ENCODE measurements around the gene CDCP1.

Gene CDCP1

DNA sequence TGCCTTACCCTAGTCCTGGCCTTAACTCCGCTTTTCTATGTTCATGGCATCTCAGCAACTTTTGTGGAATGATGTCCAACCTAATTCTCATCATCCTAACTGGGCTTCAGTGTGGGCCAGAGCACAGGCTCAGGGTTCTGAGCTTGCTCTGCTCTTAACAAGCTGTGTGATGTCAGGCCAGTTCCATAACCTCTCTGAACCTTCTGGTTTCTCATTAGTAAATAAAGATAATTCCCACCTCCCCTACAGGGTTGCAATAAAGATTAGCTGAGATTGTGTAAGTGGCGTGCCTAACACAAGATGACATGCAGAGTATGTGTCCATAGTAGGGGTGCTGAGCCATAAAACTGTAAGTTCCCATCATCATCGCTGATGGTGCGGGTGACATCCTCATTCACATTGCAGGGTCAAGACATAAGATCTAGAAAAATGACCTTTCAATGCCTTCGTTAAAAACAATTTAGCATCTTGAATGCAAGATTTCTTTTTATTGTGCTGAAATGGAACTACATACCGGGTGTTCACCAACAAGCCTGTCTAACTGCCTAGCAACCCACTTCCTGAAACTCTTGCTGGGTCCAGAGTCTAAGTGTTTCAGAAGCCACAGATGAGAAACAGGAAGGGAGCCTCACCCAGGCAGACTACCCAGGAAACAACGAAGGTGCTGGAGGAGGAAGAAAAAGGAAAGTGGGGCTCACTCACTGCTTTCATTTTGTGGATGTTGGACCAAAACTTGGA lies 36.2 kb downstream of the CDCP1 start:
- no peak for DNase-seq

DNA sequence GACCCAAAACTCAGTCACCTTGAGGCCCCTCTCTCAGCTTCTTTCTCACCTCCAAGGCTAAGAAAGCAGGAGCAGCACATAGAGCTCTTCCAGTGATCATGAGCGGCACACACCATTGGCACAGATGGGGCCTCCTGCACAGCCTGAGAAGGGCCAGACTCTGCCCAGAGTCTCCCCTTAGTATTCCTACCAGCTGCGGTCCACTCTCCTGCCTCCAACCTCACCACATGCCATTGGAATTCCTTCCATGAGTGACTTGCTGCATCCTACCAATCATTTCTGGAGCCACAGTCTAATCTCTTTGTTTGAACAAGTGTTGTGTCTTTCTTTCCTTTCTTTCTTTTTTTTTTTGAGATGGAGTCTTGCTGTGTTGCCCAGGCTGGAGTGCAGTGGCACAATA lies 39.3 kb downstream of the CDCP1 start:
- no peak for DNase-seq

GRCh38 chr3:45105855-45106671 lies 40.1 kb downstream of the CDCP1 start:
- no peak for DNase-seq

- DNase-seq, result no peak
Measured at GRCh38 chr3:45104715-45105711, 41.2 kb downstream of the CDCP1 start.

DNA sequence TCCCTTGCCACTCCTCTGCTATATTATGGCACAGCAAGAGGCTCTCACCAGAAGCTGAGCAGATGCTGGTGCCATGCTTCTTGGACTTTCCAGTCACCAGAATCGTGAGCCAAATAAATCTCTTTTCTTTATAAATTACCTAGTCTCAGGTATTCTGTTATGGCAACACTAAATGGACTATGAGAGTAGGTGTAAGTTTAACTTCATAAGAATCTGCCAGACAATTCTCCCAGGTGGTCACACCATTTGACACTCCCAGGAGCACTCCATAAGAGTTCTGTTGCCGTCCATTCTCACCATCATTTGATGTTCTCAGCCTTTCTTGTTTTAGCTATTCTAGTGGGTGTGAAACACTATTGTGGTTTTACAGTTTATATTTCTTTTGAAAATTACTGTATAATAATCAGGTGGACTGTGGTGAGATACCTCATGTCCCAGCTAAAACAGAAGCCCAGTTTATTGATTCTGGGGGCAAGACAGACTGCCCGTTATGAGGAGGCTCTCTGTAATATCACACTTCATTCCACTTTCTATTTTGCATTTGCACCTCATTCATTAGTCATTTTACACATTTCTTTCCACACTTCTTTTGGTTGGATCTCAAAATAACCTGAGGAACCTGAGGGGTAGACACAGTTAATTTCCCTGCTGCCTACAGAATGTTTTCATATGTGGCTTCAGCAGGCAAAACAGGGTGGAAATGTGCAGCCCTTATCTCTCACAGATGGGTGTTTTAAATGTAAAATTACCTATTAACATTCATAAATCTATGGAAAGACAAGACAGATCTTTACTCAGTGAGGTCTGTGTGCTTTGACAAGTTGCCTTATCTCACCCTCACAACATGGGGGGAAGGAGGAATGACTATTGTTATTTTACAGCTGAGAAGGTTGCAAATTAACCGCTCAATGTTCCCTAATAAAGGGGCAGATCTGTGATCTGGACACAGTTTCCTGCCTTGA lies 42.1 kb downstream of the CDCP1 start:
- DNase-seq, result no peak

- DNase-seq, result no peak
Measured at GRCh38 chr3:45103334-45103733, 42.8 kb downstream of the CDCP1 start.

- no peak for DNase-seq
Measured at GRCh38 chr3:45100981-45101407, 45.2 kb downstream of the CDCP1 start.

GRCh38 chr3:45098310-45098709 lies 47.9 kb downstream of the CDCP1 start:
- no peak for DNase-seq

DNA sequence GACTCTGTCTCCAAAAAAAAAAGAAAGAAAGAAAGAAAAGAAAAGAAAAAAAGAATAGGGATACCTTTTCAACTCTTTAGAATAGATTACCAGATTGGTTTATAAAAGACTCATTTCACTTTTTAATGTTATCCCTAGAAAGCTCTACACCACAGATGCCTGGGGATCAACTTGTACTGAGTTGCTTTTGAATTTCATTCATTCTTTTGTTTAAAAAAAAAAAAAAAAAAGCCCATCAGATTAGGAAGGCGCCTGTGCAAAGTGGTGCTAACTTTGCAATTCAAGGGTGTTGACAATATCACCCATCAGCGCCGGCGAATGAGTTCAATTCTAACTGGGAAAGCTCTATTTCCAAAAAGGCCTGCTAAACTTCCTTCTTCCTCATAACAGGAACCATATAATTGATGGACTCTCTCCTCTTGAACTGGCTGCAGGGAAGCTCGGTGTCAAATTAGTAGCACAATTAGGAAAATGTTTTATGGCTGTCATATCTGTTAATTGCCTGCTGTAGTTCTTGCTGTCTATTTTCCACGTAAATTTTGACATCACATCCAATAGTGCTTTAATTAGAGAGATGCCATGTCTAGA lies 48.8 kb downstream of the CDCP1 start:
- DNase-seq, result no peak

DNA sequence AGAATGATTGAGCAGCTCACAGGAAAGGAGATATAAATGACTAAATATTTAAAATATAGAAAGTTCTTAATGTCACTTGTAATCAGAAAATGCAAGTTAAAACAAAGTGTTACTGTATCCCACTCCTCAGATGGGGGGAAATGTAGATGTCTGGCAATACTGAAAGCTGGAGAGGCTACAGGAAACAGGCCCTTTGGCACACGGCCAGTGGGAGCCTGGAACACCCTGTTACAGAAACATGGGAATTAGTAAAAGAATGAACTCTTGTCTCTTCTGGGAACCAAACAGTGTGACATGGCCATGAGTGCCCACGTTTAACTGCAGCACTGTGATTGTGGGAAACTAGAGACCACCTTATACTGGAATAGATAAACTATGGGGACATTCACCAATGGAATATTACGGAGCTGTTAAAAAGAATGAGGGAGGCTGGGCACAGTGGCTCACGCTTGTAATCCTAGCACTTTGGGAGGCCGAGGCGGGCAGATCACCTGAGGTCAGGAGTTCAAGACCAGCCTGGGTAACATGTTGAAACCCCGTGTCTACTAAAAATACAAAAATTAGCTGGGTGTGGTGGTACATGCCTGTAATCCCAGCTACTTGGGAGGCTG lies 50.2 kb downstream of the CDCP1 start:
- DNase-seq, result no peak

GRCh38 chr3:45093176-45093575 lies 53.0 kb downstream of the CDCP1 start:
- no peak for DNase-seq

GRCh38 chr3:45092132-45093031 lies 53.8 kb downstream of the CDCP1 start:
- DNase-seq, result no peak

GRCh38 chr3:45090855-45091254 lies 55.3 kb downstream of the CDCP1 start:
- no peak for DNase-seq

DNA sequence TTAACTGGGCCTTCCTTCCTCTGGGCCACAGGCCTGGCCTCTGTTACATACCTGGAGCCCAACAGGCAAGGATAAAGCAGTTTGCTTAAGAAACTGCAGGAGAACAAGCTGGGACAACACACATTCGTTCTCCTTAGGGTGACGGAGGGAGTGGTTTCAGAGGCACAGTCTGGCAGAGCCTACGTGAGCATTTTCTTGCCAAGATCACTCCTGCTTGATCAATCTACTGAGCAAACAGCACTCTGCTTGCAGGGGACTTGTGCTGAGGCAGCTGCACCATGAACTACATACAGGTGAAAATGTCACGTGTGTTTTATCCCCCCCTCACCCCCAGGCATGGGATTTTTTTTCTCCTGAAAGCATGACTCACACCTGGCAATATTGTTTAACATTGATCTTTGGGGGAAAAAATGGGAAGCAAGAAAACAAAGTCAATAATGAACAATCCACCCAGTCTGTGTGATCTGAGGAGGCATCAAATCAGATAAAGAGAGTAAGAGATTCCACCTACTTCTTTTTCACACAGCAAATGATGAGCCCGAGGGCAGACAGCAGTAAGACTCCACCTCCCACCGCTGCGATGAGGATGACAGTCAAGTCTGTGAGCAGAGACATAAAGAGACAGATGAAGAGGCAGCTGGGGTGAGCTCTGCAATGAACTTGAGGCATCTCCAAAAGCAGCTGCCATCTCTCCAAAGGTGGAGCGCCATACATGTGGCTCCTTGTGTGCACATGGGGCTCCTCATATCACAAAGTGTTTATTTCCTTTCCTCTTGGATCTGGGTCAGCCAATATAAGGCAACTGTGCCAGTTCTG lies 57.4 kb downstream of the CDCP1 start:
- no peak for DNase-seq

- DNase-seq, result no peak
Measured at GRCh38 chr3:45087155-45087554, 59.0 kb downstream of the CDCP1 start.

DNA sequence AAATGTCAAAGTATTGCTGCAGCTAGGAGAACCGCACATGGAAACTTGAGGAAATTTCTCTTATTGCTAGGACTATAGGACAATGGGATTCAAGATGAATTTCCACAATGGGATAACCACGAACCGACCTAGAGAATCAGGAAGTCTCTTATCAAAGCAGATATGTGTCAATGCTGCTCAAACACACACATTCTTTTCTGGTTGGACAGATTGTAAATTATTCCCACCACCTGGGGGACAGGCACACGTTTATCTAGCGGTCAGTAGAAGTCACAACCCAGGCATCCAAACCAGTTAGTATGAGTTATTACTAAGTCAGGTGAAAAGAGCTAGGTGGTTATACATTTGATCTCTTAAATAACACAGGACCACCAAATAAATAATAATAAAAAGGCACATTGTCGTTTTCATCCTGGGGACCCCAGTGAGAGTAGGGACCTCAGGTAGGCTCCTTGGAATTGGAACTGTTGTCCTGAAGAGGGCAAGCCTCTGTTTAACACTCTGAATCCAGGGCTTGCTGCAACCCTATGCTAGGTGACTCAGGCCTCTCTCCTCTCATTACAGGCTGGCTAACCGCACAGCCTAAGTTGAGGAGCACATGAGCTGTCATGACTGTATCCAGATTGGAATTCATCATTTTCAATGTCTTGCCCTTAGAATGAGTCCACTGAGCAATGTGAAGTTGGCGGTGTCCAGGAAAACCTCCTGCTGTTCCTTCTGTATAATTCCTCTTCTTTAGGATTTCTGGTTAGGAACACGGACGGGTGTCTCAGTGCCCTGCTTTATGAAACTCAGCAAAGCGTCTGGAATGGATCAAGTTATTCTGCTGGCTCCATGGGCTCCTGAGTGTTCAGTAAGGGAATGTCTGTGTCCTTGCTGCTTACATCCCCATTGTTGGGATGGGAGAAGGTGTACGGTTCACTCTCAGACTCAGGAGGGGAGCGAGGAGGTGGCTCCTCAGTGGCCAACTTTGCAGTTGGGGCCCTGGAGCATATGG lies 61.1 kb downstream of the CDCP1 start:
- DNase-seq, result no peak

DNA sequence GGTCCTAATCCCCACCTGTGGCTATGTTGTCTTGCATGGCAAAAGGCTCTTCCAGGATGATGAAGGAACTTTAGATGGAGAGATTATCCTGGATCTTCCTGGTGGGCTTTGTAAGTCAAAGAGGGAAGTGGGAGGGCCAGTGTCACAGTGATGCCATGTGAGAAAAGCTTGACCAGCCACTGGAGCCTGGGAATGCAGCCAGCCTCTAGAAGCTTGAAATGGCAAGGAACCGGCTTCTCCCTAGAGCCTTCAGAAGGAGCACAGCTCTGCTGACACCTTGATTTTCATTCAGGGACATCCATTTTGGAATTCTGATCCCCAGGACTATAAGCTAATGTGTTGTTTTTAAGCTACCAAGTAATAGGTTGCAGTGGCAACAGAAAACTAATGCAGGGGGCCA lies 61.8 kb downstream of the CDCP1 start:
- DNase-seq, result no peak

DNA sequence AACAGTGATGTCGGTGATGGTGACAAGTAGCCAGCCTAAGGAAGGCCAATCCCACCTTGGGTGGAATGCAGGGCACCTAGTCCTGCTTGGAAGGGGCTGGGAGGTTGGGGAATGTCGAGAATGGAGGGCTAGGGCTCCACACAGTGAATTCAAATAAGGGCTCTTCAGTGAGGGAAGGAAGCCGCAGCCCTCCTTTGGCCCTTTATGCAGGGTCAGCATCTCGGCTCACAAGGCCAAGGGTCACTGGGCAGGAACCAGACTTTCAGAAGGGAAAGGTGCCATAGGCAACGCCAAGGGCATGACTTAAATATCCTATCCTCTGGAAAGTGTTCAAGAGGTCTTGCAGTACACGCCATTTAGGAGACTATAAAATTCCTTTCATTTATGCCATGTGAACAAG lies 63.2 kb downstream of the CDCP1 start:
- DNase-seq, result no peak

Measured in NCI-H1694 treated with DMSO at 0.1 percent for 48 hours (cell line).